Natural killer cell (primary cell): ENCODE measurements around the gene SNRK. TPM values are rescaled to one million over a fixed set of nuclear protein-coding genes. Genes with fewer than 3 reads are reported as not detected.

Experiments used
- ATAC-seq, 3 donors: fragments of 150-1000 bp in 2 of 3; fragments of 200-7000 bp in 1 of 3; cut with Tn5 transposase; 1 replicate in 1 of 3; 2 replicates in 2 of 3; pipeline ENCODE4 v1.10.0; 2021; ENCODE audit warnings: mild to moderate bottlenecking in 2 of 3, moderate library complexity in 2 of 3
- DNase-seq, 2 donors: peaks; one replicate each; pipeline versions ENCODE4 v3.0.0 to v3.0.0-alpha.2; 2013 to 2021; ENCODE audit warnings: mixed read lengths in 1 of 2
- H3K27ac ChIP-seq: one replicate; pipeline ENCODE4 v1.5.1; 2013; ENCODE audit warnings: mild to moderate bottlenecking, low read length
- H3K27me3 ChIP-seq: one replicate; pipeline ENCODE4 v1.6.1; 2013; ENCODE audit warnings: low read length; ENCODE audit not compliant: control insufficient read depth, insufficient read depth
- H3K36me3 ChIP-seq: one replicate; pipeline ENCODE4 v1.6.1; 2013; ENCODE audit warnings: low read length; ENCODE audit not compliant: control insufficient read depth, insufficient read depth
- H3K4me1 ChIP-seq: one replicate; pipeline ENCODE4 v1.6.1; 2013; ENCODE audit warnings: low read length; ENCODE audit not compliant: control insufficient read depth, insufficient read depth
- H3K4me3 ChIP-seq: one replicate; pipeline ENCODE4 v1.5.1; 2013; ENCODE audit warnings: low read length
- H3K9me3 ChIP-seq: one replicate; pipeline ENCODE4 v1.6.1; 2013; ENCODE audit warnings: low read length; ENCODE audit not compliant: control insufficient read depth, insufficient read depth
- H3K27ac Mint-ChIP-seq, 2 donors: one replicate each; pipeline ENCODE4 v1.8.0; 2022; ENCODE audit warnings: mild to moderate bottlenecking in 2 of 2, mixed read lengths in 2 of 2, moderate library complexity in 1 of 2
- H3K27me3 Mint-ChIP-seq, 2 donors: one replicate each; pipeline ENCODE4 v1.8.0; 2022; ENCODE audit warnings: low read depth in 2 of 2, mixed read lengths in 2 of 2
- H3K36me3 Mint-ChIP-seq: one replicate; pipeline ENCODE4 v1.8.0; 2022; ENCODE audit warnings: mixed read lengths
- H3K4me1 Mint-ChIP-seq, 2 donors: one replicate each; pipeline ENCODE4 v1.8.0; 2022; ENCODE audit warnings: mixed read lengths in 2 of 2
- H3K4me3 Mint-ChIP-seq: one replicate; pipeline ENCODE4 v1.8.0; 2022; ENCODE audit warnings: mild to moderate bottlenecking, moderate library complexity, mixed read lengths
- H3K9me3 Mint-ChIP-seq, 2 donors: one replicate each; pipeline ENCODE4 v1.8.0; 2022; ENCODE audit warnings: mixed read lengths in 2 of 2
- WGBS: methylation state at CpG from one replicate; pipeline ENCODE4 v1.1.7; 2013; ENCODE audit warnings: missing lambda C conversion rate; ENCODE audit not compliant: insufficient coverage; 5-methylcytosine and 5-hydroxymethylcytosine counted together
- intact Hi-C: fragments of 100-400 bp; cut with micrococcal nuclease; formaldehyde crosslinking; loops from one replicate; pipeline ENCODE4 v1.14.2; 2022
- total RNA-seq, 4 donors: library from RNA; stranded (reverse); fragments of 120-200 nt in 1 of 4; gene quantifications; one replicate each; pipeline versions ENCODE4 v1.2.3 to v1.2.4, GENCODE V29; 2013 to 2022
- TF ChIP-seq, protein P1 (sequence below): fragments of 200-600 bp; IDR thresholded peaks from one replicate; pipeline ENCODE4 v1.8.0; 2022; ENCODE audit warnings: antibody characterized with exemption

The SNRK gene
- total RNA-seq, 3 donors from 2014 or later (not counting 1 experiment from before 2014, with no cell fraction given) = 177 to 209 (median 186) TPM

- peaks cover 12 to 27% of the 10 kb centered on the region in 2 donors for H3K4me1 Mint-ChIP-seq
- 93% methylated on average over 12 of the region's 12 CpGs for WGBS
These were observed 79.4 kb downstream of the SNRK start for GRCh38 chr3:43365601-43366305.

GRCh38 chr3:43366481-43366880 is 80.1 kb downstream of the SNRK start:
- Histone ChIP-seq H3K4me1 (peaks cover 23% of the 10 kb centered on the region), H3K4me3 (no peak overlapping the region), H3K36me3 (no peaks in the 10 kb centered on the region), H3K27me3 (no peaks in the 10 kb centered on the region), H3K27ac (no peak overlapping the region), H3K9me3 (no peaks in the 10 kb centered on the region)
- intact Hi-C loops = no loop called here
- no peaks in the 10 kb centered on the region for H3K9me3 Mint-ChIP-seq
- H3K36me3 Mint-ChIP-seq = no peaks in the 10 kb centered on the region
- no peak overlapping the region for H3K4me3 Mint-ChIP-seq
- H3K27me3 Mint-ChIP-seq = no peaks in the 10 kb centered on the region
- ATAC-seq (no peak), DNase-seq (no peak)
- peak overlapping the region in 1 of 2 donors; percentile 39 for H3K27ac Mint-ChIP-seq
- 92% methylated on average over 11 of the region's 11 CpGs for WGBS
- peaks cover 16 to 35% of the 10 kb centered on the region in 2 donors for H3K4me1 Mint-ChIP-seq
- TF ChIP-seq, protein P1, sequence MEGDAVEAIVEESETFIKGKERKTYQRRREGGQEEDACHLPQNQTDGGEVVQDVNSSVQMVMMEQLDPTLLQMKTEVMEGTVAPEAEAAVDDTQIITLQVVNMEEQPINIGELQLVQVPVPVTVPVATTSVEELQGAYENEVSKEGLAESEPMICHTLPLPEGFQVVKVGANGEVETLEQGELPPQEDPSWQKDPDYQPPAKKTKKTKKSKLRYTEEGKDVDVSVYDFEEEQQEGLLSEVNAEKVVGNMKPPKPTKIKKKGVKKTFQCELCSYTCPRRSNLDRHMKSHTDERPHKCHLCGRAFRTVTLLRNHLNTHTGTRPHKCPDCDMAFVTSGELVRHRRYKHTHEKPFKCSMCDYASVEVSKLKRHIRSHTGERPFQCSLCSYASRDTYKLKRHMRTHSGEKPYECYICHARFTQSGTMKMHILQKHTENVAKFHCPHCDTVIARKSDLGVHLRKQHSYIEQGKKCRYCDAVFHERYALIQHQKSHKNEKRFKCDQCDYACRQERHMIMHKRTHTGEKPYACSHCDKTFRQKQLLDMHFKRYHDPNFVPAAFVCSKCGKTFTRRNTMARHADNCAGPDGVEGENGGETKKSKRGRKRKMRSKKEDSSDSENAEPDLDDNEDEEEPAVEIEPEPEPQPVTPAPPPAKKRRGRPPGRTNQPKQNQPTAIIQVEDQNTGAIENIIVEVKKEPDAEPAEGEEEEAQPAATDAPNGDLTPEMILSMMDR = no peak

More at GRCh38 chr3:43365601-43366305, 79.4 kb downstream of the SNRK start:
- H3K27me3 ChIP-seq = no peaks in the 10 kb centered on the region
- intact Hi-C loops = no loop called here
- no peak for ATAC-seq
- Mint-ChIP-seq H3K27ac (peak overlapping the region in 1 of 2 donors; percentile 39), H3K4me3 (no peak overlapping the region), H3K36me3 (no peaks in the 10 kb centered on the region), H3K27me3 (no peaks in the 10 kb centered on the region), H3K9me3 (no peaks in the 10 kb centered on the region)
- TF ChIP-seq, protein P1 = no peak
- no peaks in the 10 kb centered on the region for H3K36me3 ChIP-seq
- H3K4me1 ChIP-seq = peaks cover 18% of the 10 kb centered on the region
- no peak overlapping the region for H3K4me3 ChIP-seq
- no peaks in the 10 kb centered on the region for H3K9me3 ChIP-seq
- no peak overlapping the region for H3K27ac ChIP-seq
- no peak for DNase-seq

DNA sequence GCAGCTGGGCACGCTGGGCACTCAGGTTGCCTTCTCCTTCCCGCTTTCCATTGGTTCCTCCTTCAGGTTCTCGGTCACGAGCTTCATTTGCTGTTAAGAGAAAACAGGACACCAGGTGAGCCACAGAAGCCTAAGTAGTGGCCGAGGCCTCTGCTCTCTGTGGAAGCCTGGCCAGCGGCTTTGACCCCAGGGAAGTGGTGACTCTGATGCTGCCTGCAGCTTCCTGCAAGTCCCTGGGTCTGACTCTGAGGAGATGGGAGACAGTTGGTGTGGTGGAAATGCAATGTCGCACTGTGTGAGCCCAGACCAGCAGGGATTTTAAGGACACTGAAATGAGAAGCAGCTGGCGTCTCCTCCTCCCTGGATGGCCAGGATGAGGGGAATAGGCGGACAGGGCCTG is 80.5 kb downstream of the SNRK start:
- H3K27ac Mint-ChIP-seq = no peak overlapping the region
- no peak for DNase-seq
- Histone ChIP-seq H3K9me3 (no peaks in the 10 kb centered on the region), H3K4me3 (no peak overlapping the region), H3K4me1 (peaks cover 27% of the 10 kb centered on the region), H3K27ac (no peak overlapping the region), H3K27me3 (no peaks in the 10 kb centered on the region), H3K36me3 (no peaks in the 10 kb centered on the region)
- H3K4me1 Mint-ChIP-seq = peaks cover 20 to 39% of the 10 kb centered on the region in 2 donors
- 93% methylated on average over 9 of the region's 9 CpGs for WGBS
- H3K4me3 Mint-ChIP-seq = no peak overlapping the region
- H3K36me3 Mint-ChIP-seq = no peaks in the 10 kb centered on the region
- H3K27me3 Mint-ChIP-seq = no peaks in the 10 kb centered on the region
- no peaks in the 10 kb centered on the region for H3K9me3 Mint-ChIP-seq
- intact Hi-C loops = no loop called here
- no peak for ATAC-seq
- TF ChIP-seq, protein P1 = no peak
